GM18870 (cell line): ENCODE measurements around the gene RNF157.
"Not testable (repeated sequence)": the region's sequence is repeated elsewhere in the genome, so short reads cannot be mapped to it uniquely, and the experiment has no call there.

ENCODE experiments used
- ATAC-seq: cut with Tn5 transposase; IDR thresholded peaks from one replicate; pipeline ENCODE4 v1.9.1; 2021; ENCODE audit warnings: moderate library complexity; ENCODE audit not compliant: unreplicated experiment

RNF157 gene

DNA sequence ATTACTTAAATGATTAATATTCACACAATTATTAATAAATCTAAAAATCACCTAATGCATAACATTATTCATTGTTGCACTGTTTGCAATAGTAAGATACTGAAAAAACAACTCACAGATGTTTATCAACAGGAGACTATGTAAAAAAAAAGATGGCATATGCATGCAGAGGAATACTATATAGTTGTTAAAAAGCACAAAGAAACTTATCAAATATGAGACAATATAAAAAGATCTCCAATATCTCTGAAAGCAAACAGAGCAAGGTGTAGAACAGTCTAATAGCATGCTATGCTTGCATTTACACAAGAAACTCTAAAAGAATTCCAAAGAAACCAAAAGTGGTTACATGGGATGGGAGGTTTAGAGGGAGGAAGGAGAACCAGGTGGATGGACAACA, 3.7 kb downstream of the RNF157 start:
- ATAC-seq, result no peak

DNA sequence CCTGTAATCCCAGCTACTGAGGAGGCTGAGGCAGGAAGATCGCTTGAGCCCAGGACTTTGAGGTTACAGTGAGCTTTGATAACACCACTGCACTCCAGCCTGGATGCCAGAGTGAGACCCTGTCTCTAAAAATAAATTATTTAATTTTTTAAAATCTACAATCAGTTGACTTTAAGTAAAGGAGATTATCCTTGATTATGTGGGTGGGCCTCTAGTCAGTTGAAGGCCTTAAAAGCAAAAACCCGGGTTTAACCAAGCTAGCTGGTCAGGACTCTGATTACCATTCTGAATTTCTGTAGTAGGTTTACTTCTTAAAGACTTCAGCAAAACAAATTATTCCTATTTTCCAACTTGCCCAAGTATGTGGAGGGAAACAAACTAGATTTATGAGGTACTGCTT, 4.4 kb downstream of the RNF157 start:
- no peak for ATAC-seq

DNA sequence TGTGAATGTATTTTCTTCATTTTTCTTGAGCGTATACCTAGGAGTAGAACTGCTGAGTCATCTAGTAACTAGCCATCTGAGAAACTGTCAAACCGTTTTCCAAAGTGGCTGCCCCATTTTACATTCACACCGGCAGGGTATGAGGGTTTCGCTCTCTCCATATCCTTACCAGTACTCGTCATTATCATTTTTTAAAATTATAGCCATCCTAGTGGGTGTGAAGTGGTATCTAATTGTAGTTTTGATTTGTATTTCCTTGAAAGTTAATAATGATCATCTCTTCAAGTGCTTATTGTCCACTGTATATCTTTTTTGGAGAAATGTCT, 6.0 kb downstream of the RNF157 start:
- ATAC-seq, result no peak

DNA sequence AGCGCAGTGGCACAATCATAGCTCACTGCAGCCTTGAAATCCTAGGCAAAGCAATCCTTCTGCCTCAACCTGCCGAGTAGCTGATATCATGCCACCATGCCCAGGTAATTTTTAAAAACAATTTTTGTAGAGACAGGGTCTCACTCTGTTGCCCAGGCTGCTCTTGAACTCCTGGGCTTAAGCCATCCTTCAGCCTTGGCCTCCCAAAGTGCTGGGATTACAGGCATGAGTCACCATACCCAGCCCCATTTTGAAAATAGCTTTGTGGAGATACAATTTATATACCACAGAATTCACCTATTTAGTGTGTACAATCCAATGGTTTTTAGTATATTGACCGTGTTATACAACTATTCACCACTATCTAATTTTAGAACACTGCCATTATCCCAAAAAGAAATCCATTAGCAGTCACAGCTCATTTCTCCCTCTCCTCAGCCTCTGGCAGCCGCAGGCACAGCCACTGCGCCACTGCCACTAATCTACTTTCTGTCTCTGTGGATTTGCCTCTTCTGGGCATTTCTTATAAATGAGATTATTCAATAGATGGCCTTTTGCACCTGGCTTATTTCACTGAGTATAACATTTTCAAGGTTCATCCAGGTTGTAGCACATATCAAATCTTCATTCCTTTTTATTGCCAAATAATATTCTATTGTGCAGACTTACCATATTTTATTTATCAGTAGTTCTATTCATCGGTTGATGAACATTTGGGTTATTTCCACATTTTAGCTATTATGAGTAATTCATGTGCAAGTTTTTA, 6.5 kb downstream of the RNF157 start:
- ATAC-seq, result no peak

DNA sequence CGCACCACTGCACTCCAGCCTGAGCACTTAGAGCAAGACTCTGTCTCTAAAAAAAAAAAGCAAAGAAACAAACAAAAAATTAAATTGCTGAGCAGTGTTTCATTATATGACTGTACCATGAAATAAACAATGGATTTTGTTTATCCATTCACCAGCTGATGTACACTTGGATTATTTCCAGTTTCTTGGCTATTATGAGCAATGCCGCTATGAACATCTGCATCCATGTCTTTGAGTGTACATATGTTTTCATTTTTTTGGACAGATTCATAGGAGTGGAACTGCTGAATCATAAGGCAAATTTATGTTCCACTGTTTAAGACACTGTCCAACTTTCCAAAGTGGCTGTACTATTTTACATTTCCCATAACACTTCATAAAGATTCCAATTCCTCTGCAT, 8.0 kb downstream of the RNF157 start:
- no peak for ATAC-seq

DNA sequence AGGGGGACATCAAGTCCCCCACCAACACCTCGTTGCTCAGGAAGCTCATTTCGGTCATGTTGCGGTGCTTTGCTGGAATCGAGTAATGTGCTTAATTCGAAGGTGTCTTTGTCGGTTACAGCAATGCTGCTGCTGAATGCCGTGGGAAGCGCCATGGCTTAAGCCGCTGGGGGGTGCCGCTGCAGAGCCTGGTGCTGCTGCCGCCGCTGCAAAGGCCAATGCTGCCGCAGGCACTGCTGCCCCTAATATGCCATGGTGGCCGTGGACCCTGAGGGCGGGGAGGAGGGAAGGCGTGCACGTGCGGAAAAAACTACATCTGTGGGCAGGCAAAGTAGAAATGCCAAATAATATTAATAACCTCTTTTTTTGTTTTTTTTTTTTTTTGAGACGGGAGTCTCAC, 13.5 kb downstream of the RNF157 start:
- not testable (repeated sequence) for ATAC-seq

DNA sequence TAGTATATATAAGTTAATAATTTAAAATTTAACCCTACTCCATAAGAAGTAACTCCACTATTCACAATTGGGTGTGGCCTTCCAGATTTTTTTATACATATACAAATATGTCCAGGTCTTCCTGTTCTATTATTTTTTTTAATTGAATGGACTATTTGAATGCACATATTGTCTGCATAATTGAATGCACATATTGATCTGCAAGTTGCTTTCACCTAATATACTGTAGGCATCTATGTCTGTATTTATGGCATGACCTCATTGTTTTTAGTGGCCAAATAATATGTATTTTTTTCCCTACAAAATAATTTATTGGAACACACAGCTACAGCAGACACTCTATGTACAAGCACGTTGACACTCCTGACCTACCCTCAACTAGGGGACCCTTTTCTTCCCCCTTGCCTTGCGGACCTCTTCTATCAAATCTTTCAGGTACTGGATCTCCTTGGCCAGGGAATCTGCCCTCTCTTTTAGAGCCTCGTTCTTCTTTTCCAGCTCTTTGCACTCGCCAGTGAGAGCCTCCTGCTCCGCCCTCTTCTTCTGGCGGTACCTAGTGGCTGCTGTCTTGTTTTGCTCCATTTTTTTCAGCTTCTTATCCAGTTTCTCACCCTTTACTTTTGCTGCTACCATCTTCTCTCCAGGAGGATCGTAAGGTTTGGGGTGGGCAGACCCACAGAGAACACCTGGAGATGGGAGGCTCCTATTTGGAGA, 14.8 kb downstream of the RNF157 start:
- ATAC-seq, result not testable (repeated sequence)

DNA sequence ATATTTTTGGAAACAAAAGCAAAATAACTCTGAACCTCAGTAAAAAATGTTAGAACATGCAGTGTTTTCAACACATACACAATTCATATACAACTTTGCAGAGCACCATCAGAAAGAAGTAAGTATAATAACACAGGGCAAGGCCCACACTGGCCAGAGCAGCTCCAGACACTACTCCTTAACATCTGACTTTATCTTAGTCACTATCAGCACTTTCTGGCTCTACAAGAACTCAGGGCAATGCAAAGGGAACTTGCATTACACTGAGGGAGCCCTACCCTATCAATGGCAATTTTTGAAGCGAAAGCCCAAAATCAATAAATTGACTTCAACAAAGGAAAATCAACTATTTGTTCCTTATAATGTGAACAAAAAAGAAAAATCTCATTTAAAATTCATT, 16.5 kb downstream of the RNF157 start:
- no peak for ATAC-seq

DNA sequence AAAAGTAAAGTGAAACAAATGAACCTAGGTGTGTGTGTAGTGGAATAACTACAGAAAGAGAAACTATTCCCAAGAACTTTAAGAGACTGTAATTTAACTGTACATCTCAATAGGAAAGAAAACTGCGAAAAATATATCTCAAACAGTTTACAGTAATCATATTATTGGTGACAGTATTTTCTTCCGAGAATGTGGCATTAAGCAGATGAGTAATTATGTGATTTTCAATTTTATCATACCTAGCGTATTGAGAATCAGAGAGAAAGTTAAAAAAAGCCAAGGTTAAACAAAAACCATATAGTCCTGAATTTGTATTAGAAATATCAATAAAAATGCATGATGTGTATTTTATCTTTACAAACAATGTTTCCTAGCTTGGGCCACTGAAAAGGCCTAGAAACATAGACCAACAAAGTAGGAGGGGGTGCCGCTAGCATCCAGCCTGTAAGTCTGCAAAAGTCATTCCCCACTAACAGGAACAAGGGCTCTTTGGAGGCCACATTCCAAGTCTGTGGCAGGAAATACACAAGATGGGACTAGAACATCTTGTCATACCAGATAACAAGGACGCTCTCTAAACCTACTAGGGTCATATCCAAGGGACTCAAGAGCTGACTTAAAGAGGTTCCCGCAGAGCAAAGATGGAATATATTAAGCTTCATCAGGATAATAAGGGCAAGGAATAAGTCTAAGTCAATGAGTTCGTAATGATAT, 20.5 kb downstream of the RNF157 start:
- no peak for ATAC-seq

DNA sequence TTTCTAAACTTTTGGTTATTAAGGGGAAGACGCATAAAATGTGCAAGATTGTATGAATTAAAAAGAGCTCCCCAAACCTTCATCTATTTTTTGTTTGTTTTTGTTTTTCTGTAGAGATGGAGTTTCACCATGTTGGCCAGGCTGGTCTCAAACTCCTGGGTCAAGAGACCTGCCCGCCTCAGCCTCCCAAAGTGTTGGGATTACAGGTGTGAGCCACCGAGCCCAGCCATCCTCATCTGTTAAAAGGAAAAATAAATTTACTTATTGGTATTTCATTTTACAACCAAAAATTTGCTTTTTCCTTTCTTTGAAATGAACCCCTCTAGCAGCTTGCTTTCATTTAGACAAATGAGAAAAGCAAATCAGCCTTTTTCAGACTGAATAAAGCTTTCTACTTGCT, 23.2 kb downstream of the RNF157 start:
- no peak for ATAC-seq

DNA sequence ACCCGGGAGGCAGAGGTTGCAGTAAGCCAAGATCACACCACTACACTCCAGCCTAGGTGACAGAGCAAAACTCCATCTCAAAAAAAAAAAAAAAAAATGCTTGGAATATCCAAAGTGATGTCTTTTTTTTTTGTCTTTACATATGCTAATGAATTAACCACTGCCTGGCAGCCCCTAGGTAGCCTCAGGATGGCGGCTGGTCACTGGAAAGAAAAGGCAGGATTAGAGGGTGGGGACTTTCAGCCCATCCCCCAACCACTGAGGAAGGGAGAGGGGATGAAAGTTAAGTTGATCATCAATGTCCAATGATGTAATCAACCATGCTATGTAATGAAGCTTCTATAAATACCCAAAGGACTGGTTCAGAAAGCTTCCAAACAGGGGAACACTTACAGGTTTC, 26.8 kb downstream of the RNF157 start:
- no peak for ATAC-seq

DNA sequence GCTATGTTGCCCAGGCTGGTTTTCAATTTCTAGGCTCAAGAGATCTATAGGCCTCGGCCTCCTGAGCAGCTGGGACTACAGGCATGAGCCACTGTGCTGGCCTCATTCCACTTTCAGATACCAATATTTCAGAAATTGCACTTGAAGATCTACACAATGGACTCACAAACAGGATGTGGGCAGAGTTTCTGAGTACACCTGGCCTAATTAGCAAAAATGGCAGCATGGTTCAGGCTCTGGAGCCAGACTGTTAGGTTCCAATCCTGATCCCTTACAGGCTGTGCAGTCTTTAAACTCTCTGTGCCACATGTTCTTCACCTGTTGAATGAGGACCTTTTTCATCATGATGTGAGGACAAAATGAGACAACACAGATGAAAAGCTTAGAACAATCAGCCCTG, 32.2 kb downstream of the RNF157 start:
- ATAC-seq, result no peak

DNA sequence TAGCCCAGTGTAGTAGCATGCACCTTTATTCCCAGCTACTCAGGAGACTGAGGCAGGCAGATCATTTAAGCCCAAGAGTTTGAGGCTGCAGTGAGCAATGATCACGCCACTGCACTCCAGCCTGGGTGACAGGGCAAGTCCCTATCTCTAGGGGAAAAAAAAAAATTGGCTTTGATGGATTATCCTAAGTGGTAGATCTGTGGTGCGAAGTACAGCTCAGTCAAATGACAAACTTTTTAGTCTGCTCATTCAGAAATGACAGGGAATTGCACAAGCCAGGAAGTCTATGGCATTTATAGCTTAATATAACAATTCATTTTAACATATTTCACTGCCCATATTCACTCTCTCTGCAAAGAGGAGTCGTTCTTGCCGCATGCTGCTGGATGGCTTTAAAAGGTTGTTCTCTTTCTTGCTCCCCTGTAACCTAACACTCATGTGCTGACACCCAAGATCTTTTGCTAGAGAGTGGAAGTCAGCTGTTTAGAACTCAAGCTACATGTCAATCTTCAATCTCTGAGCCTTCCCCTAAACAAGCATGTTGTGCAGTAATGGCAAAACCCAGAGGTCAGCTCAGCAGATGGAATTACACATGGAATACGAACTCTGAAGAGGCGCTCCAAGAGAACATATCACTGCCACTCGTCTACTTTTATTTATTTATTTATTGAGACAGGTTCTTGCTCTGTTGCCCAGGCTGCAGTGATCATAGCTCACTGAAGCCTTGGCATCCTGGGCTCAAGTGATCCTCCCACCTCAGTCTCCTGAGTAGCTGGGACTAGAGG, 32.8 kb downstream of the RNF157 start:
- ATAC-seq, result no peak

DNA sequence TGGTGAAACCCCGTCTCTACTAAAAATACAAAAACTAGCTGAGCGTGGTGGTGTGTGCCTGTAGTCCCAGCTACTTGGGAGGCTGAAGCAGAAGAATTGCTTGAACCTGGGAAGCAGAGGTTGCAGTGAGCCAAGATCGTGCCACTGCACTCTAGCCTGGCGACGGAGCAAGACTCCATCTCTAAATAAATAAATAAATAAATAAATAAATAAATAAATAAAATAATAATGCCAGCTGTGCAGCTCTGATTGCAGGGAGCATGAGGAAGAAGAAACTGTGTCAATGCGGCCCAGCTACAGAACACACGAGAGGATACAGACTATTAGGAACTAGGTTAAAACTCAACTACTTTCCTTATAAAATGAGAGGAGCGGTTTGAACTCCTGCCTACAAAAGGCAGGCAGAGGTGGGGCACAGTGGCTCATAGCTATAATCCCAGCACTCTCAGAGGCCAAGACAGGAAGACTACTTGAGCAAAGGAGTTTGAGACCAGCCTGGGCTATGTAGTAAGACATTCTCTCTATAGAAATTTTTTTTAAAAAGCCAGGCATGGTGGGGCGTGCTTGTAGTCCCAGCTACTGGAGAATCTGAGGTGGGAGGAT, 34.6 kb downstream of the RNF157 start:
- ATAC-seq, result not testable (repeated sequence)

DNA sequence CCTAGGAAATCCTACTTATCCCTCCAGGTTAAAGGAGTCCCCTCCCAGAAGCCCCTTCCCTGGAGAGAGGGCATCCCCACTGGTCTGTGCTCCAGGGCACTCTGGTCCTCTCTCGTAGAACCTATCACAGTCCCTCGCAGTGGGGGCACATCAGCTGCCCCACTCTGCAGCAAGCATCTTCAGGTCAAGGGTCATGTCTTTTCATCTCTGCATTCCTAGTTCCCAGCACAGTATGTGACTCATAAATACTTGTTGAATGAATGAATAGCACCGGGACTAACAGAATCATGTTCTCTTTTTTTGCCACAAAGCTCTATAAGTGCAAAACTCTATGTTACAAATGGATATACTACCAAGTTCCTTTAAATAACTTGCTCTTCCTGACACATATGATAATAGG, 36.0 kb downstream of the RNF157 start:
- no peak for ATAC-seq

DNA sequence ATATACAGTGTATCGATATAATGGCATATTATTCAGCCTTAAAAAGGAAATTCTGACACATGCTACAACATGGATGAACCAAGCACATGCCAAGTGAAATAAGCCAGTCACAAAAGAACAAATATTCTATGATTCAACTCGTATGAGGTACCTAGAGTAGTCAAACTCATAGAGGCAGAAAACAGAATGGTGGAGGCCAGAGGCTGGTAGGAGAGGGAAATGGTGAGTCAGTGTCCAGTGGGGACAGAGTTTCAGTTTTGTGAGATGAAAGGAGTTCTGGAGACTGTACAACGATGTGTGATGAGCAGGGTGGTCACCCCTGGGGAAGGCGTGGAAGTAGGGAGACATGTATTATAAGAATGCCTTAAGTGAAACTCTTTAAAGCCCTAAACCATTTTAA, 39.9 kb downstream of the RNF157 start:
- no peak for ATAC-seq

DNA sequence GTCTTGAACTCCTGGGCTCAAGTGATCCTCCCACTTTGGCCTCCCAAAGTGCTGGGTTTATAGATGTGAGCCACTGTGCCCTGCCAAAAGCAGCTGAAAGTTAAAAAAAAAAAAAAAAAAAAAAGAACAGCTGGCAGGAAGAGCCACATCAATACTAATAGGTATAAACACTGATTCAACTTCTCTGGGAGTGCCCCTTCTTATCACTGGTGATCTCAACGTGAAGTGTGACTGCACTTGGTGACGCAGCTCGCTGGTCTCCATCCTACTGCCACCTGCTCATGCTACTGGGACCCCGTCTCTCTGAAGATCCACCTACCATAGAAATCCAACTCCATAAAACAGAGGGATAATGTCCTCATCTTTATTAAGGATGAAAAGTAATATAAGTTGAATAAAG, 40.8 kb downstream of the RNF157 start:
- no peak for ATAC-seq

DNA sequence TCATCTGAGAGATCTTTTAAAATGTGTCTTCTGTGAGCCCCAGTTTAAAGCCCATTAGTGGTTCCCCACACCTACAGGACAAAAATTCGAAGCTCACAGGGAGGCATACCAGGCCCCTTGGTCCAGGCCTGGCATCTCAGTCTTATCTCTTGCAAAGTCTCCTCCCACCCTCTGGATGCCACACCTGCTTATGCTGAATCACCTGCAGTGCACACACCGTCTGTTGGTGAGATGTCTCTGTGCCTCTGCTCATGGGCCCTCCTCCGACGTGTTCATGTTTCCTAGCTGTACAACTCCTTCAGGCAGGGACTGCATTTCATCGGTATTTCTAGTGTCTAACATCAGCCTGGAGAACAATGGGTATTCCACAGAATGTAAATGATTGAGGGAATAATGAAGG, 41.6 kb downstream of the RNF157 start:
- ATAC-seq, result no peak

DNA sequence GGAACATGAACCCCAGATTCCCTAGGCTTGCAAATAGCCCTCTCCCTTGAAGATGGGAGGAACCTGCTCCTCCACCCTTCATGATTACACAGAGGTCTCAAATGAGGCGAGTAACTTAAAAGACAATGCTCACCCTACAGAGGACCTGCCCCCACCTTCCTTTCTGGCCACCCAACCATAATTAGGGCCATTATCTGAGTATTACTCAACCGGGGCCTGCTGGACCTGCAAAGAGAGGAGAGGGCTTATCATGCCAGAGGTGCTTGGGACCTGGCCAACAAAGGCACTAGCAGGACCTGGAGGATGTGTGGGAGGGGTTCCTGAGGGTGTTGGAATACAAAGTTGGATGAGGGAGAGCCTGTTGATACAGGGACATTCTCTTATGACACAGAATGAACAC, 42.4 kb downstream of the RNF157 start:
- no peak for ATAC-seq

DNA sequence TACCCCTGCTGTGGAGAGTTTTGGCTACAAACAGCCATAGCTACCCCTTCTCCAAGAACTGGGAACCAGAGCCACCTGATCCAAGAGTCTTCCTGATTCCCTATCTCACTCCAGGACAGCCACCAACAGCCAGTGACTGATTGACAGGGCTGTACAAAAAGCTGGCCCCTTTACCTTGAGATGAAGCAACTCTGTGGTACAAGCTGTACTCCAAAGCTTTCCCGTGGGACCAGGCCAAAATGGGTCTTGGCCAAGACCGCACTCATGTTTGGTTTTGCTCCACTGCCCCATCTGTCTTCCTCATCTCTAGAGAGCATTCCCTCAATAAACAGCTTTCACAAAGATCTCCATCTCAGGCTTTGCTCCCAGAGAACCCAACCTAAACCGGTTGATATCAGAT, 43.6 kb downstream of the RNF157 start:
- ATAC-seq, result no peak
